Naive B cell (primary cell): ENCODE measurements around the gene SERP1. TPM values are rescaled to one million over a fixed set of nuclear protein-coding genes. Genes with fewer than 3 reads are reported as not detected.

Experiments
- ATAC-seq, 2 donors: fragments of 150-1000 bp; cut with Tn5 transposase; 2 replicates each; pipeline ENCODE4 v1.10.0; 2021; ENCODE audit warnings: low read depth in 2 of 2, mild to moderate bottlenecking in 2 of 2, moderate library complexity in 2 of 2
- DNase-seq: peaks from one replicate; pipeline ENCODE4 v3.0.0; 2022
- H3K27ac Mint-ChIP-seq, 6 donors: one replicate each; pipeline ENCODE4 v1.8.0; 2020 to 2022; ENCODE audit warnings: mild to moderate bottlenecking in 6 of 6, mixed read lengths in 6 of 6, moderate library complexity in 5 of 6, inconsistent platforms in 2 of 6
- H3K27me3 Mint-ChIP-seq, 3 donors: one replicate each; pipeline ENCODE4 v1.8.0; 2021 to 2022; ENCODE audit warnings: mixed read lengths in 3 of 3, mild to moderate bottlenecking in 1 of 3
- H3K36me3 Mint-ChIP-seq, 2 donors: one replicate each; pipeline ENCODE4 v1.8.0; 2020 to 2022; ENCODE audit warnings: mixed read lengths in 2 of 2, inconsistent platforms in 1 of 2, mild to moderate bottlenecking in 1 of 2
- H3K4me1 Mint-ChIP-seq, 3 donors: one replicate each; pipeline ENCODE4 v1.8.0; 2020 to 2022; ENCODE audit warnings: mixed read lengths in 3 of 3, inconsistent platforms in 1 of 3, mild to moderate bottlenecking in 1 of 3, moderate library complexity in 1 of 3
- H3K4me3 Mint-ChIP-seq, 8 donors: one replicate each; pipeline ENCODE4 v1.8.0; 2020 to 2022; ENCODE audit warnings: mild to moderate bottlenecking in 8 of 8, mixed read lengths in 8 of 8, moderate library complexity in 8 of 8, inconsistent platforms in 2 of 8
- H3K9me3 Mint-ChIP-seq, 7 donors: one replicate each; pipeline ENCODE4 v1.8.0; 2020 to 2022; ENCODE audit warnings: mixed read lengths in 7 of 7, mild to moderate bottlenecking in 5 of 7, inconsistent platforms in 2 of 7, moderate library complexity in 1 of 7
- polyA plus RNA-seq, 6 donors: library from polyadenylated mRNA; unstranded; fragments of 300-500 nt; fragmentation: Illumina TruSeq; gene quantifications; one replicate each; pipeline ENCODE4 v1.2.3, GENCODE V29; 2021; ENCODE audit warnings: low read depth in 6 of 6

The SERP1 gene
- polyA plus RNA-seq, 6 donors from 2014 or later = 82.5 to 115 (median 106) TPM

- DNase-seq (no peak), ATAC-seq (no peak)
- H3K9me3 Mint-ChIP-seq = no peaks in the 10 kb centered on the region
- no peaks in the 10 kb centered on the region for H3K27me3 Mint-ChIP-seq
- H3K27ac Mint-ChIP-seq = peak overlapping the region; percentile 98 to 99 (median 98)
- peaks cover 4 to 8% of the 10 kb centered on the region in 2 donors for H3K36me3 Mint-ChIP-seq
- peak overlapping the region; percentile 89 to 100 (median 94) for H3K4me3 Mint-ChIP-seq
- peaks cover 31 to 51% (median 44%) of the 10 kb centered on the region in 3 donors for H3K4me1 Mint-ChIP-seq
Measured at GRCh38 chr3:150547045-150547741, 897 bp upstream of the SERP1 start.

- Mint-ChIP-seq H3K4me1 (peaks cover 27 to 49% (median 42%) of the 10 kb centered on the region in 3 donors), H3K27ac (peak overlapping the region; percentile 98 to 99 (median 98)), H3K36me3 (peaks cover 0 to 1% of the 10 kb centered on the region in 2 donors), H3K9me3 (no peaks in the 10 kb centered on the region), H3K27me3 (no peaks in the 10 kb centered on the region), H3K4me3 (peak overlapping the region; percentile 89 to 100 (median 94))
- no peak for DNase-seq
- peak; percentile 11 to 17 for ATAC-seq
Measured at GRCh38 chr3:150545419-150546225, 674 bp downstream of the SERP1 start.

- no peaks in the 10 kb centered on the region for H3K9me3 Mint-ChIP-seq
- H3K4me3 Mint-ChIP-seq = peak overlapping the region in 7 of 8 donors; percentile 35 to 100 (median 90)
- DNase-seq (no peak), ATAC-seq (no peak)
- no peaks in the 10 kb centered on the region for H3K36me3 Mint-ChIP-seq
- H3K4me1 Mint-ChIP-seq = peaks cover 26 to 48% (median 42%) of the 10 kb centered on the region in 3 donors
- peak overlapping the region in 2 of 6 donors; percentile 17 to 43 for H3K27ac Mint-ChIP-seq
- H3K27me3 Mint-ChIP-seq = no peaks in the 10 kb centered on the region
Measured at GRCh38 chr3:150544726-150545125, 1.6 kb downstream of the SERP1 start.

- Mint-ChIP-seq H3K27me3 (no peaks in the 10 kb centered on the region), H3K9me3 (no peaks in the 10 kb centered on the region), H3K27ac (peak overlapping the region in 2 of 6 donors; percentile 53 to 77), H3K4me1 (peaks cover 23 to 44% (median 42%) of the 10 kb centered on the region in 3 donors), H3K4me3 (peak overlapping the region in 4 of 8 donors; percentile 2 to 90 (median 62)), H3K36me3 (no peaks in the 10 kb centered on the region)
- no peak for DNase-seq
- no peak for ATAC-seq
Measured at GRCh38 chr3:150544041-150544440, 2.3 kb downstream of the SERP1 start.

- peak overlapping the region in 1 of 8 donors; percentile 44 for H3K4me3 Mint-ChIP-seq
Measured at GRCh38 chr3:150543531-150543930, 2.8 kb downstream of the SERP1 start.

GRCh38 chr3:150543128-150543527, 3.2 kb downstream of the SERP1 start:
- H3K4me1 Mint-ChIP-seq = peaks cover 20 to 38% (median 37%) of the 10 kb centered on the region in 3 donors
- H3K9me3 Mint-ChIP-seq = no peaks in the 10 kb centered on the region
- DNase-seq = no peak
- no peaks in the 10 kb centered on the region for H3K27me3 Mint-ChIP-seq
- no peak for ATAC-seq
- H3K4me3 Mint-ChIP-seq = peak overlapping the region in 1 of 8 donors; percentile 44
- H3K36me3 Mint-ChIP-seq = no peaks in the 10 kb centered on the region
- peak overlapping the region in 2 of 6 donors; percentile 18 to 53 for H3K27ac Mint-ChIP-seq

More at GRCh38 chr3:150543531-150543930, 2.8 kb downstream of the SERP1 start:
- Mint-ChIP-seq H3K9me3 (no peaks in the 10 kb centered on the region), H3K27me3 (no peaks in the 10 kb centered on the region), H3K27ac (peak overlapping the region in 3 of 6 donors; percentile 21 to 53 (median 34)), H3K4me1 (peaks cover 23 to 41% (median 41%) of the 10 kb centered on the region in 3 donors), H3K36me3 (no peaks in the 10 kb centered on the region)
- no peak for ATAC-seq
- DNase-seq = no peak

- H3K4me3 Mint-ChIP-seq = no peak overlapping the region
- no peaks in the 10 kb centered on the region for H3K27me3 Mint-ChIP-seq
- H3K36me3 Mint-ChIP-seq = no peaks in the 10 kb centered on the region
- no peaks in the 10 kb centered on the region for H3K9me3 Mint-ChIP-seq
- peaks cover 12 to 26% (median 26%) of the 10 kb centered on the region in 3 donors for H3K4me1 Mint-ChIP-seq
- ATAC-seq (no peak), DNase-seq (no peak)
- peak overlapping the region in 4 of 6 donors; percentile 12 to 83 (median 54) for H3K27ac Mint-ChIP-seq
Measured at GRCh38 chr3:150540991-150541390, 5.3 kb downstream of the SERP1 start.

GRCh38 chr3:150540297-150540696, 6.0 kb downstream of the SERP1 start:
- H3K4me3 Mint-ChIP-seq = no peak overlapping the region
- no peak overlapping the region for H3K27ac Mint-ChIP-seq
- DNase-seq (no peak), ATAC-seq (no peak)
- no peaks in the 10 kb centered on the region for H3K36me3 Mint-ChIP-seq
- no peaks in the 10 kb centered on the region for H3K27me3 Mint-ChIP-seq
- H3K9me3 Mint-ChIP-seq = no peaks in the 10 kb centered on the region
- peaks cover 8 to 24% (median 19%) of the 10 kb centered on the region in 3 donors for H3K4me1 Mint-ChIP-seq

GRCh38 chr3:150538324-150539208, 7.7 kb downstream of the SERP1 start:
- ATAC-seq = no peak

GRCh38 chr3:150535204-150535603, 11.1 kb downstream of the SERP1 start:
- no peaks in the 10 kb centered on the region for H3K36me3 Mint-ChIP-seq
- H3K4me3 Mint-ChIP-seq = no peak overlapping the region
- DNase-seq (no peak), ATAC-seq (no peak)
- H3K27ac Mint-ChIP-seq = peak overlapping the region in 2 of 6 donors; percentile 43 to 52
- no peaks in the 10 kb centered on the region for H3K9me3 Mint-ChIP-seq
- no peaks in the 10 kb centered on the region for H3K4me1 Mint-ChIP-seq
- H3K27me3 Mint-ChIP-seq = no peaks in the 10 kb centered on the region

More at GRCh38 chr3:150538324-150539208, 7.7 kb downstream of the SERP1 start:
- DNase-seq = no peak
- Mint-ChIP-seq H3K4me3 (no peak overlapping the region), H3K36me3 (no peaks in the 10 kb centered on the region), H3K4me1 (peaks cover 0 to 11% (median 7%) of the 10 kb centered on the region in 3 donors), H3K27ac (peak overlapping the region in 1 of 6 donors; percentile 10), H3K9me3 (no peaks in the 10 kb centered on the region), H3K27me3 (no peaks in the 10 kb centered on the region)

- Mint-ChIP-seq H3K4me3 (no peak overlapping the region), H3K27me3 (no peaks in the 10 kb centered on the region)
- DNase-seq = no peak
Measured at GRCh38 chr3:150531775-150532174, 14.5 kb downstream of the SERP1 start.

GRCh38 chr3:150528354-150528797, 17.9 kb downstream of the SERP1 start:
- Mint-ChIP-seq H3K27me3 (no peaks in the 10 kb centered on the region), H3K9me3 (no peaks in the 10 kb centered on the region), H3K27ac (peak overlapping the region in 1 of 6 donors; percentile 47), H3K4me3 (no peak overlapping the region), H3K36me3 (no peaks in the 10 kb centered on the region), H3K4me1 (no peaks in the 10 kb centered on the region)
- DNase-seq (peak; percentile 29), ATAC-seq (peak; percentile 38 to 52)

More at GRCh38 chr3:150531775-150532174, 14.5 kb downstream of the SERP1 start:
- H3K36me3 Mint-ChIP-seq = no peaks in the 10 kb centered on the region
- no peak for ATAC-seq
- peak overlapping the region in 2 of 6 donors; percentile 21 to 94 for H3K27ac Mint-ChIP-seq
- H3K9me3 Mint-ChIP-seq = no peaks in the 10 kb centered on the region
- H3K4me1 Mint-ChIP-seq = no peaks in the 10 kb centered on the region
